Nephron (organoid): Measurements from ENCODE around the gene PALM3.
A peak's percentile ranks its signal among the peaks of the same experiment; 100 is the strongest.

Experiments used
- H3K27ac Mint-ChIP-seq, 3 experiments: 2 replicates each; pipeline ENCODE4 v1.8.0; 2020; ENCODE audit warnings: mixed read lengths in 3 of 3, mild to moderate bottlenecking in 2 of 3, moderate library complexity in 1 of 3
- H3K27me3 Mint-ChIP-seq: 2 replicates; pipeline ENCODE4 v1.8.0; 2021; ENCODE audit warnings: low read depth, mild to moderate bottlenecking, moderate library complexity, mixed read lengths
- H3K36me3 Mint-ChIP-seq: 2 replicates; pipeline ENCODE4 v1.8.0; 2020; ENCODE audit warnings: low read depth, mixed read lengths
- H3K4me1 Mint-ChIP-seq: 2 replicates; pipeline ENCODE4 v1.8.0; 2020; ENCODE audit warnings: mixed read lengths
- H3K4me3 Mint-ChIP-seq, 3 experiments: 2 replicates each; pipeline ENCODE4 v1.8.0; 2020; ENCODE audit warnings: mild to moderate bottlenecking in 3 of 3, mixed read lengths in 3 of 3, moderate library complexity in 2 of 3
- H3K9me3 Mint-ChIP-seq: 2 replicates; pipeline ENCODE4 v1.8.0; 2020; ENCODE audit warnings: mixed read lengths
- TF ChIP-seq, protein P1 (sequence below), 3 experiments: fragments of 200-600 bp; sonication (generic); IDR thresholded peaks; one replicate each; pipeline ENCODE4 v1.5.0; 2021; ENCODE audit warnings: antibody characterized with exemption in 3 of 3; ENCODE audit not compliant: unreplicated experiment in 3 of 3

The PALM3 gene

DNA sequence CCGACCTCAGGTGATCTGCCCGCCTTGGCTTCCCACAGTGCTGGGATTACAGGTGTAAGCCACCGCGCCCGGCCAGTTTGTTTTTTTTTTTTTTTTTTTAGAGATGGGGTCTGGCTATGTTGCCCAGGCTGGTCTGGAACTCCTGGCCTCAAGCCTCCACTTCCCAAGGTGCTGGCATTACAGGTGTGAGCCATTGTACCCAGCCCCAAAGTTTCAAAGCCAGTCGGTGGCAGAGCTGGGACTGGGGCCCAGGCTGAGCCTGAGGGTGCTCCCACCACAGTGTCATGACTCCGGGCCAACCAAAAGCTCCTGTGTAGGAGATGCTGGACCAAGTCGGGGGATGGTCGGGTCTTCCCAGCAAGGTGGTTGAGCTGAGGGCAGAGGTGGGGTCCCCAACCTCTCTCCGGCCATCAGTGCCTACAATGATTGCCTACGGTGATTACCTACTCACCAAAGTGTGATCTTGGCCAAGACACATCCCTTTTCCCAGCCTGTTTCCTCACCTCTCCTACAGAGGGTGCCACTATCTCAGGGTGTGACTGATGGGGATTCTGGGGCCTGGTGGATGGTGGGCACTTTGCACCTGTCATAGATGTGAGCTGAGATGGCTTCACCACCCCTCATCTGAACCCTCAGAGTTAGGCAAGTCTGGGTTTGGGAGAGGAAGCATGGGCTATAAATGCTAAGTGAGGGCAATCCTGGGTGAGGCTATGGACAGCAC, 34.6 kb upstream of the PALM3 start:
- Mint-ChIP-seq H3K4me1 (peaks cover 7% of the 10 kb centered on the region), H3K36me3 (peaks cover 45% of the 10 kb centered on the region), H3K27ac (no peak overlapping the region), H3K9me3 (peaks cover 11% of the 10 kb centered on the region), H3K4me3 (no peak overlapping the region), H3K27me3 (no peaks in the 10 kb centered on the region)
- TF ChIP-seq, protein P1, sequence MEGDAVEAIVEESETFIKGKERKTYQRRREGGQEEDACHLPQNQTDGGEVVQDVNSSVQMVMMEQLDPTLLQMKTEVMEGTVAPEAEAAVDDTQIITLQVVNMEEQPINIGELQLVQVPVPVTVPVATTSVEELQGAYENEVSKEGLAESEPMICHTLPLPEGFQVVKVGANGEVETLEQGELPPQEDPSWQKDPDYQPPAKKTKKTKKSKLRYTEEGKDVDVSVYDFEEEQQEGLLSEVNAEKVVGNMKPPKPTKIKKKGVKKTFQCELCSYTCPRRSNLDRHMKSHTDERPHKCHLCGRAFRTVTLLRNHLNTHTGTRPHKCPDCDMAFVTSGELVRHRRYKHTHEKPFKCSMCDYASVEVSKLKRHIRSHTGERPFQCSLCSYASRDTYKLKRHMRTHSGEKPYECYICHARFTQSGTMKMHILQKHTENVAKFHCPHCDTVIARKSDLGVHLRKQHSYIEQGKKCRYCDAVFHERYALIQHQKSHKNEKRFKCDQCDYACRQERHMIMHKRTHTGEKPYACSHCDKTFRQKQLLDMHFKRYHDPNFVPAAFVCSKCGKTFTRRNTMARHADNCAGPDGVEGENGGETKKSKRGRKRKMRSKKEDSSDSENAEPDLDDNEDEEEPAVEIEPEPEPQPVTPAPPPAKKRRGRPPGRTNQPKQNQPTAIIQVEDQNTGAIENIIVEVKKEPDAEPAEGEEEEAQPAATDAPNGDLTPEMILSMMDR (IDR thresholded peaks at IDR 0.05; ENCODE audit: unreplicated experiment in 3 of 3): no peak

DNA sequence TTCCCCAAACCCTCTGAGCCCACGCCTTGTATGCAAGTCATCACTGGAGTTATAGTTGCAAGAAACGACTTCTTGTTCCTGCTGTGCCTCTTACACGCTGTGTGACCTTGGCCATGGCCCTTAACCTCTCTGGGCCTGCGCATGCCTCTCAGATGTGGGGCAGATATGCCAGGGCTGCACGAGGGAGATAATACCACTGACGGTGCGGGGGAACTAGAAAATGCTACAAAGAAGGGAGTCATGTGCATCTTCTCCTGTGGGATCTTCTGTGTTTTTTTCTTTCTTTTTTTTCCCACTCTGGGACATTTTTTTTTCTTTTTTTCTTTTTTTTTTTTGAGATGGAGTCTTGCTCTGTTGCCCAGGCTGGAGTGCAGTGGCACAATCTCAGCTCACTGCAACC, 33.0 kb upstream of the PALM3 start:
- Mint-ChIP-seq H3K4me3 (peak overlapping the region in 2 of 3 experiments; percentile 42 to 66), H3K27ac (peak overlapping the region in 1 of 3 experiments; percentile 26)
- TF ChIP-seq, protein P1 (IDR thresholded peaks at IDR 0.05; ENCODE audit: unreplicated experiment in 3 of 3): no peak

DNA sequence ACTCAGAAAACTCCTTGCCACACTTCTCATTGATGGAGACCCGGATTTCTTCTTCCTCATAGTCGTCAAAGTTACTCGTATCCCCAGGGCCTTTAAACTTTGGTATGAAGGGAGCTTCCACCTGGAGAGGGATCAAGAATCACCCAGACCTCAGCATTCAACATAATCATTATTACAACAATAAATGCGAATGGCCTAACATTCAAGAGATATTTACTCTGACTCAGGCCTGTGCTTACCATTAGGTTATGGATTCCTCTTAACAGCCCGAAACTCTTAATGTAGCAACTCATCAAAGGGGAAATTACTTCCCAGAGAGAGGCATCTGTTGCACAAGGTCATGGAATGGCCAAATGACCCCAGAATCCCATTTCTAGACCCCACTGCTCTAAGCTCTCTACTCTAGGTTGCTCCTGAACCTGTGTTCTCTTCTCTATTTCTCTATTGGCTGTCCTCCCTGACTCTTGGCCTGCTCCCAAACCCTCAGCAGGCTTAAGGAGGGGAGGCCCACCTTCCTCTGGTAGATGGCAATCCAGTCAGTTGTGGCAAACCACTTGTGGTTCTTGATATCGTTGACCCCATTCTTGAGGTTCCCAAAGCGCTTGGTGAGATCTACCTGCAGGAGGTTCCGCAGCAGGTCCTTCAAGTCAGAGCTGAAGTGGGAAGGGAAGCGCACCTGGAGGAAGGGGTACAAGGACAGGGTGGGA, 31.4 kb upstream of the PALM3 start:
- Mint-ChIP-seq H3K4me1 (peaks cover 15% of the 10 kb centered on the region), H3K27me3 (no peaks in the 10 kb centered on the region), H3K27ac (peak overlapping the region; percentile 31 to 66 (median 64)), H3K9me3 (peaks cover 11% of the 10 kb centered on the region), H3K4me3 (peak overlapping the region; percentile 62 to 80 (median 68)), H3K36me3 (peaks cover 49% of the 10 kb centered on the region)
- TF ChIP-seq, protein P1 (IDR thresholded peaks at IDR 0.05; ENCODE audit: unreplicated experiment in 3 of 3): no peak

More for the DNA sequence above, 33.0 kb upstream of the PALM3 start:
- Mint-ChIP-seq H3K9me3 (peaks cover 11% of the 10 kb centered on the region), H3K36me3 (peaks cover 39% of the 10 kb centered on the region), H3K27me3 (no peaks in the 10 kb centered on the region), H3K4me1 (peaks cover 9% of the 10 kb centered on the region)

DNA sequence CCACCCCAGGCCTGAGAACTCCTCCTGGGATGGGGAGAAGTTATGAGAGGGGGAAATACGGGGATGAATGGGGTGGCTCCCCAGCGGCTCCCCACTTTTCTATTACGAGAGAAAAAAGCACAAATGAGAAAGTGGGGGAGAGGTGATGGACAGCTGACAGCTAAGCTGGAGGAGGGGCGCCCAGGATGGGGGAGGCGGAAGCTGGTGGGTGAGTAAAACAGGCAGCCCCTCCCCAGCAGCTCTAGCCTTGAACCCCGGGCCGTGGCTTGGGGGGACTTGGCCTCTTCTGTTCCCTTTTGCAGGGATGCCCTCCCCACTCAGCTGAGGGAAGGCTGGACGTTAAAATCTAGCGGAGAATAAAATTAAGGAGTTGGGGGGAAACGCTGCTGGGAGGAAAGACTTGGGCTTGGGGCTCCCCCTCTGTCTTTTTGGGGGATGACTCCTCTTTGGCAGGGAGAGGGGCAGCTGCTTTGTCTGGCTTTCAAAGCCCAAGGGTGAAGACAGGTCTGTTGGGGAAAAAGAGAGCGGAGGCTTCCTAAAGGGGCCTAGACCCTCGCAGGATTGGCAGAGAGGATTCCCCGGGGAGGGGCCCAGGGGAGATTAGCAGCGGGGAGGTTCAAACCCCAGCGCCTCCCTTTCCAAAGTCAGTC, 30.1 kb upstream of the PALM3 start:
- Mint-ChIP-seq H3K27ac (peak overlapping the region; percentile 94 to 95 (median 95)), H3K4me3 (peak overlapping the region; percentile 98 to 100 (median 100)), H3K36me3 (peaks cover 46% of the 10 kb centered on the region), H3K4me1 (peaks cover 15% of the 10 kb centered on the region), H3K9me3 (peaks cover 11% of the 10 kb centered on the region), H3K27me3 (no peaks in the 10 kb centered on the region)
- TF ChIP-seq, protein P1 (IDR thresholded peaks at IDR 0.05; ENCODE audit: unreplicated experiment in 3 of 3): no peak

DNA sequence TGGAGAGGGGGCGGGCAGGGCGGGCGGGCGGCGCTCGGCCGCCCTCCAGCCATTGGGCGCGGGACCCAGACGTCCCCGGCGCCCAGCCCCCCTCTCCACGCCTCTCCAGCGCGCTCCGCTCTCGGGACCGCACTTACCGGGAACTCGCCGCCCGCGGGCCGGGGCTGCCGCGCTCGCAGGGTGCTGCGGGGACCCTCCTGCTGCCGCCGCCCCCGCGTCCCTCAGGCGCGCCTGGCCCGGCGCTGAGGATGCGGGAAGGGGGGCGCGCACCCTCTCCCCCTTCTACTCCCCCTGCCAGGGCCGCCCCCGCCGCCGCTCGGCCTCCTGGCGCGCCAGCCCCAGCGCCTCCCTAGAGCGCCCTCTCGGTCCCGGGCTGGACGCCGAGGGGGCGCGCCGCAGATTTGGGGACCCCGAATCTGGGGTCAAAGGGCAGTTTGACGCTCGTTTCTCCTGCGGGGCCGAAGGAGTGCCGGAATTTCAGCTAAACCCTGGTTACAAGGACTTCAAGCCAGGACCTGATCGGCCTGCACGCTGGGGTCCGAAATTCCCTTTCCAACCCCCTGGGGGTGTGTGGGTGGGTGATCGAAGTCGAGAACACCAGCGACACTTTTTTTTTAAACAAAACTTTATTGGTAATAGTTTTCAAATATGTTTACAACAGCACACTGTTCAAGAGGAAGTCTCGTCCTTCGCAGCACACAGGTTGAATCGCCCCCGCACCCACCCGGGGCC, 29.4 kb upstream of the PALM3 start:
- Mint-ChIP-seq H3K4me1 (peaks cover 15% of the 10 kb centered on the region), H3K36me3 (peaks cover 39% of the 10 kb centered on the region), H3K4me3 (peak overlapping the region; percentile 98 to 100 (median 100)), H3K9me3 (peaks cover 11% of the 10 kb centered on the region), H3K27ac (peak overlapping the region; percentile 94 to 95 (median 95)), H3K27me3 (no peaks in the 10 kb centered on the region)
- TF ChIP-seq, protein P1 (IDR thresholded peaks at IDR 0.05; ENCODE audit: unreplicated experiment in 3 of 3): peak in 2 of 3 experiments; percentile 16 to 41
